ENCODE measurements around the gene TBC1D5. TPM values are rescaled to one million over a fixed set of nuclear protein-coding genes. Genes with fewer than 3 reads are reported as not detected.
A peak's percentile ranks its signal among the peaks of the same experiment; 100 is the strongest.

The TBC1D5 gene
- total RNA-seq, 4 donors from 2014 or later: 29.2 to 114 (median 53.4) TPM

- Histone ChIP-seq H3K27ac (no peak overlapping the region), H3K27me3 (no peaks in the 10 kb centered on the region), H3K9me3 (no peaks in the 10 kb centered on the region), H3K36me3 (no peaks in the 10 kb centered on the region), H3K4me3 (no peak overlapping the region), H3K4me1 (no peaks in the 10 kb centered on the region)
- no peak for DNase-seq
- TF ChIP-seq CTCF (IDR thresholded peaks at IDR 0.05) (no peak), POLR2A (IDR thresholded peaks at IDR 0.05) (no peak)
Observed at GRCh38 chr3:17423786-17424536, 318.5 kb downstream of the TBC1D5 start.

DNA sequence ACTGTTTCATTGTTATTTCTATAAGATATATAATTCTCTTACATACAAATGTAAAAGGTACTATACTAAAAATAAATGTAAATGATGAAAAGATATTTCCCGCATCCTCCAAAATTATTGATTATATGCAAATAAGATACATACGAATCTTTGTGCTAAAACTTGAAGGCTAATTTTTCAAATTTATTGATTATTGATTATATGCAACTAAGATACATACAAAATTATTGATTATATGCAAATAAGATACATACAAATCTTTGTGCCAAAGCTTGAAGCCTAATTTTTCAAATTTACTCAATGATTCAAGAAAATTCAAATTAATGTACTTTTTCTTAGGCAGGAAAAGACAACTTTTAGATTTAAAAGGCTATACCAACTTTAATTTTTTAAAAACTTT lies 319.8 kb downstream of the TBC1D5 start:
- TF ChIP-seq POLR2A (IDR thresholded peaks at IDR 0.05): no peak
- no peak for TF ChIP-seq CTCF (IDR thresholded peaks at IDR 0.05)
- Histone ChIP-seq H3K27ac (no peak overlapping the region), H3K9me3 (no peaks in the 10 kb centered on the region), H3K36me3 (no peaks in the 10 kb centered on the region), H3K4me1 (no peaks in the 10 kb centered on the region), H3K4me3 (no peak overlapping the region), H3K27me3 (no peaks in the 10 kb centered on the region)
- DNase-seq: no peak

DNA sequence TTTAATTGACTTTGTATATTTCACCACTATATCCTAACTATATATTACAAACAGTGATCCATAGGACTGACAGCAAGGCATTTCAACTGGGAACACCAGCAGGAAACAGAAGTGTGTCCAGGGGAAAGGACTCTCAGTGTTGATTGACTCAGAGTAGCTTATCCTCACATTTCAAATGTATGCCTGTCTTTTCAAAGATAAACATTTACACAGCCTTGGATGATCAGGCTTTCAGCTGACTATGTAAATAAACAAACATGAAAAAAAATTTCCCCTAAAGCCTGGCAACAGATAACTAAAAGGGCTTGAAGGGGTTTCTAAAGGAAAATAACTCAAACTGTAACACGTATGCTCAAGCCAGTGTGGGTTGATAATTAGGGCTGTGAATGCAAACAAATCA lies 321.8 kb downstream of the TBC1D5 start:
- Histone ChIP-seq H3K36me3 (no peaks in the 10 kb centered on the region), H3K9me3 (no peaks in the 10 kb centered on the region), H3K27ac (no peak overlapping the region), H3K27me3 (no peaks in the 10 kb centered on the region), H3K4me1 (no peaks in the 10 kb centered on the region), H3K4me3 (no peak overlapping the region)
- DNase-seq: no peak
- TF ChIP-seq CTCF (IDR thresholded peaks at IDR 0.05): no peak
- TF ChIP-seq POLR2A (IDR thresholded peaks at IDR 0.05): no peak

GRCh38 chr3:17412950-17413530 lies 329.4 kb downstream of the TBC1D5 start:
- H3K4me1 ChIP-seq: no peaks in the 10 kb centered on the region
- peak in 1 of 3 donors; percentile 54 for DNase-seq
- no peak overlapping the region for H3K27ac ChIP-seq
- no peaks in the 10 kb centered on the region for H3K36me3 ChIP-seq
- no peaks in the 10 kb centered on the region for H3K27me3 ChIP-seq
- H3K9me3 ChIP-seq: no peaks in the 10 kb centered on the region
- TF ChIP-seq POLR2A (IDR thresholded peaks at IDR 0.05) (no peak), CTCF (IDR thresholded peaks at IDR 0.05) (peak; percentile 47 to 83 (median 81))
- H3K4me3 ChIP-seq: no peak overlapping the region

- no peaks in the 10 kb centered on the region for H3K4me1 ChIP-seq
- H3K36me3 ChIP-seq: no peaks in the 10 kb centered on the region
- TF ChIP-seq CTCF (IDR thresholded peaks at IDR 0.05): no peak
- TF ChIP-seq POLR2A (IDR thresholded peaks at IDR 0.05): no peak
- no peak for DNase-seq
- H3K27ac ChIP-seq: no peak overlapping the region
- H3K4me3 ChIP-seq: no peak overlapping the region
- H3K9me3 ChIP-seq: no peaks in the 10 kb centered on the region
- no peaks in the 10 kb centered on the region for H3K27me3 ChIP-seq
Observed at GRCh38 chr3:17411157-17411877, 331.1 kb downstream of the TBC1D5 start.
